Measurements from ENCODE around the gene CRELD2.

- TF ChIP-seq EZH2 (IDR thresholded peaks at IDR 0.05; ENCODE audit: borderline replicate concordance, low read length): no peak
- no peak for TF ChIP-seq CTCF (IDR thresholded peaks at IDR 0.05; ENCODE audit: low read length)
These were observed 49.3 kb downstream of the CRELD2 start for GRCh38 chr22:49967706-49968208.

Measured in OCI-LY1 (cell line).